Left kidney (tissue), 2 donors: ENCODE results near the gene HYAL1. TPM values are rescaled to one million over a fixed set of nuclear protein-coding genes. Genes with fewer than 3 reads are reported as not detected.
"Not testable (repeated sequence)": the region's sequence is repeated elsewhere in the genome, so short reads cannot be mapped to it uniquely, and the experiment has no call there.

Experiments
- DNase-seq: peaks from one replicate; pipeline ENCODE4 v3.0.0-alpha.2; 2013
- polyA plus RNA-seq: library from polyadenylated mRNA; unstranded; fragments of 120-200 nt; gene quantifications from one replicate; pipeline ENCODE4 v1.2.1, GENCODE V29; 2013; ENCODE audit not compliant: insufficient read length

The HYAL1 gene
- polyA plus RNA-seq, 1 donor, result 6.5 TPM

- DNase-seq, result no peak
Observed at GRCh38 chr3:50294492-50295403, 8.6 kb downstream of the HYAL1 start.

- no peak for DNase-seq
Observed at GRCh38 chr3:50294089-50294488, 9.3 kb downstream of the HYAL1 start.

DNA sequence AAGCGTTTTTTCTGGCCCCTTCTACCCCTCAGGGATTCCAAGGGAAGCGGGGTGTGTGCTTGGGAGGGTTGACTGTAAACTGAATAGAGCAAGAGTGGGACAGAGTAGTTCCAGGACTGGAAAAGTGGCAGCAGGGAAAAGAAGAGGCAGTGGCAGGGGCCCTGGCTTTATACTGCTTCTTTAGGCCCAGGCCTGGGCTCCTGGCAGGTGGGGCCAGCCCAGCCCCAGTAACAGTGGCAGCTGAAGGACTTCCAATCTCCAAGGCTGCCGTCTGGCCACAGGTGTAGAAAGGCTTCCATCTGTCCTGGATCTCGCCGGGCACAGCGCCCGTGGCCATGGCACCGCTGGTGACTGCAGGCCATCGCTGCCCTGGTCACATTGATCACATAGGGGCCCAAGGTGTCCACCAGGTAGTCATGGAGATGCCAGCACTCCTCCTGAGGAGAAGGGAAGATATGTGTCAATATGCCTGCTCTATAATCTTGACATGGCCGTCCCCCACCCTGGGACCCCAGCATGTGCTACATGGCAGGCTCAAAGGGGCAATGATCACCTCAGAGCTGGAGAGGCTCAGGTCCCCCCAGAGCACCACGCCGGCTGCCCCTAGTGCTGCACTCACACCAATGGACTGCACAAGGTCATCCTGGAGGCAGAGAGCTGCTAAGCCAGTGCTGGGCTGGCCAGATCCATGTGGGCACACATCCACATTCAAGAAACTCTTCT is 10.1 kb downstream of the HYAL1 start:
- DNase-seq, result no peak

DNA sequence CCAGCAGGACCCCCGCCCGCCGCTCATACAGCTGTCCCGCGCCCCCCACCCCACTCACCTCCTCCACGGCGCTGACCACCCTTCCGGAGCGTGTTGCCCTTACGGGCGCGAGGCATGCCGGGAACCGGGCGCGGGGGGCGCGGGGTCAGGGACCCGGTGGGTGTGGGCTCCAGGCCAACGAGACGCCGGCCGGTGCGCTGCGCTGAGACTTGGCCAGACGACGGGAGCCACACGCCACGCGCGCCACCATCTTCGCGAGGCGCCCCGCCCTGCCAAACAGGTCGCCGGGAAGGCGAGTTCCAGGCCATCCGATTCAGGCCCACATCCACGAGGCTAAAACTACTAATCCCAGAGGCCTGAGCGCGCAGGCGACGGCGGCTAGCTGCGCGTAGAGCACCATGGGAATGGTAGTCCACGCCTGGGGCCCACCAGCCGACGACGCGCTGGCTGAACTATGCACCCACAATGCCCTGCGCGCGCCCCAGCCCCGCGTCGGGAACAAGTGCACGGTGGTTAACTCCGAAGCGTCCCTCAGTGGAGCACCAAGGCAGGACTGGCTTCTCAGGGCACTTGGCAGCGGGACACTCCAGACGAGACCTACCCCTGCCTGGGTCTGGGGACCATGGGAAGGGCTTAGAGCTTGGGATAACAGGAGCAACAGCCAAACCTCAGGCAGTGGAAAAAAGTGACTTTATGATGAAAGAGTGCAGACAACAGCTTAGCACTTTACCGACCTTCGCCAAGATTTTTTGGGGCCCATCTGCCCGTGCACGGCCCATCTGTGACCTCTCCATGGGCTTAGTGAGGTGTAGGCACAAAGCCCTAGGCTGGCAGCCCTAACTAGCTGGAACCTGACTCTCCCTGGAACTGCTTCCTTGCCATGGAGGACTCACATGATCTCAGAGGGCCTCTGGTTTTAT is 11.0 kb downstream of the HYAL1 start, which contains the start of gene IFRD2:
Gene IFRD2, minus strand, starts transcription at position 271 of the 920 bp plus-strand sequence. Its CDS starts 155 bp downstream, at position 116.
- peak; percentile 96 for DNase-seq

DNA sequence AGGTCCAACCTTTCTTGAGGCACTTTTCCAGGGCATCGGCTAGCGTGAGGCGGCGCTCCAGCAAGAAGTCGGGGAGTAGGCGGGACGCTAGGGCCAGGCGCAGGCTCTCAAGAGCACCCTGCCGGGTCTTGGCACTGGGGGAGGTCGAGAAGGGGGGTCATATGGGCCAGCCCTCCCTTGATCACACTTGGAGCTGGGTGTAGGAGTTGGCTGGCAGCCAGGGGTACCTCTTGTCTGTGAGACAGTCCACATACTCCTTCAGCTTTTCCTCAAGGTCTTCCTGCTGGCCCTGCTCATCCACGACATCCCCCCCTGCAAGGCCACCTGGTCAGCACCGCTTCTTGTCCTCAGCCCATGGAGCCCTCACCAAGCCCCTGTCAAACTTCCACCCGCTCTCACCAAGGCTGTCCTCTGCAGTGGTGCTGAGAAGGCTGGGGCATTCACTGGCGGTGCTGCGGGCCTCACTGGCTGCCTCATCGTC is 13.2 kb downstream of the HYAL1 start:
- DNase-seq, result no peak

- DNase-seq, result no peak
Observed at GRCh38 chr3:50289130-50289529, 14.2 kb downstream of the HYAL1 start.

DNA sequence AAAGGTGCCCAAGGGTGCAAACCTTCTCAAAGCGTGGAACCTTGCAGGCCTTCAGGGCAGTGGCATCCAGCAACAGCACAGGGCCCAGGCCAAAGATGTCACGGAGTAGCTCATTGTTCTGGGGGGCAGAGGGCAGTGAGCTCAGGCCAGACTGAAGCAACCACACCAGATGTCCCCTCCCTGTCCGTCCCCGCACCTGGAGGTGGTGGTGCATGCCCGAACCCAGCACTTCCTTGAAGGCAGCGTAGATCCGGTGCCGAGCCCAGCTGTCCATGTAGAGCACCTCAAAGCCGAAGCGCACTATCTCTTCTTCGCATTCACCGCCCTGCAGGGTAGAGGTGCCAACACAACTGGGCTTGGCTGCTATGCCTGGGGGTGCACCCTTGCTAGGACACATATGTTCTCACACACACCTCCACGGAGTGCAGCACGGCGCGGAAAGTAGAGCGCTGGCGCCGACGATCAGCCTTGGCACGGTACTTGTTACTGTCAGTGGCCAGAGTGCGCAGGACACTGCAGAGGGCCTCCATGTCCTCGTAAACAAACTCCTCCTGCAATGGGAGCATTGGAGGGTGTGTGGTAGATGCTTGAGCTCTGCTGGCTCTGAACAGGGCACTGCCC is 14.9 kb downstream of the HYAL1 start:
- DNase-seq, result no peak

GRCh38 chr3:50287262-50287661 is 16.1 kb downstream of the HYAL1 start:
- DNase-seq, result no peak

GRCh38 chr3:50286322-50287227 is 16.8 kb downstream of the HYAL1 start:
- no peak for DNase-seq

DNA sequence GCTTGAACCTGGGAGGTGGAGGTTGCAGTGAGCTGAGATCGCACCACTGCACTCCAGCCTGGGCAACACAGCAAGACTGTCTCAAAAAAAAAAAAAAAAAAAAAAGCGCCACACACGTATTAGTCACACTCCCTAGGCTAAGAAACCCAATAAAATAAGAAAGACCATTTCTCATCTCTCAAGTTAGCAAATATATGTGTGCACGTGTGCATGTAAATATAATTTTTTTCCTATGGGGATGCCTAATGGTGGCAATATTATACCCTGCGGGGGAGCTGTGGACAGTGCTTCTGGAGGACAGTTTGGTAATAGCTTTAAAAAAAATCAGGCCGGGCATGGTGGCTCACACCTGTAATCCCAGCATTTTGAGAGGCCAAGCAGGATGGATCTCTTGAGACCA is 19.3 kb downstream of the HYAL1 start:
- DNase-seq, result not testable (repeated sequence)

DNA sequence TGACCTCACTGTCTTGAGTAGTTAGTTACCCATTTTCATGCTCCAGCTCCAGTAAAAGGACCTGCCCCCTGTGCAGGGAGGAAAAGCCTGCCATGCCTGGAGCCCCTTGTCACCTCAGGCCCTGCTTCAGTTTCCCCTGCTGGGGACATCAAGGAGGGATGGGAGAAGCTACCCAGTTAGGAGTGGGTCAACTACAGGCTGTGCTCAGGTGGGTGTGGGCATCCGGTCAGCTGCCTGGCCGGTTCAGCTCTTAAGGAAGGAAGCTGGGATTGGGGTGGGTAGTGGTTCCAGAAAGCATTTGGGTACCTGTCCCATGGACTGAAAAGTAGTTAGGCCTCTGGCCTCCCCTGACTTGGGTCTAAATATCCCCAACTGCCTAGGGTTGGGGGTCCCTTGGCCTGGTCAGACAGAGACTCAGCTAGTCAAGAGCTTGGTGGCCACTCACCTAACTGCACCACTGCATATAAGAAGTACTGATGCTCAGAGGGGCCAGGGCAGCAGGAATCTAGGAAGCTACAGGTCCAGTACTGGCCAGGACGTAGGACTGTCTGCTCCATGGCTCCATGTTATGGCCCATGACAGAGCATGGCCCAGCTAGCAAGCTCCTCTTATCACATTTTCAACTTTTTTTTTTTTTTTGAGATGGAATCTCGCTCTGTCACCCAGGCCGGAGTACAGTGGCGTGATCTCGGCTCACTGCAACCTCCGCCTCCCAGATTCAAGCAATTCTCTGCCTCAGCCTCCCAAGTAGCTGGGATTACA is 23.9 kb downstream of the HYAL1 start:
- DNase-seq, result no peak

- no peak for DNase-seq
Observed at GRCh38 chr3:50278880-50279224, 24.5 kb downstream of the HYAL1 start, which contains the start of gene LSMEM2. Gene LSMEM2 (plus strand): TSS chr3:50279087. CDS start chr3:50279114, 27 bp downstream.

DNA sequence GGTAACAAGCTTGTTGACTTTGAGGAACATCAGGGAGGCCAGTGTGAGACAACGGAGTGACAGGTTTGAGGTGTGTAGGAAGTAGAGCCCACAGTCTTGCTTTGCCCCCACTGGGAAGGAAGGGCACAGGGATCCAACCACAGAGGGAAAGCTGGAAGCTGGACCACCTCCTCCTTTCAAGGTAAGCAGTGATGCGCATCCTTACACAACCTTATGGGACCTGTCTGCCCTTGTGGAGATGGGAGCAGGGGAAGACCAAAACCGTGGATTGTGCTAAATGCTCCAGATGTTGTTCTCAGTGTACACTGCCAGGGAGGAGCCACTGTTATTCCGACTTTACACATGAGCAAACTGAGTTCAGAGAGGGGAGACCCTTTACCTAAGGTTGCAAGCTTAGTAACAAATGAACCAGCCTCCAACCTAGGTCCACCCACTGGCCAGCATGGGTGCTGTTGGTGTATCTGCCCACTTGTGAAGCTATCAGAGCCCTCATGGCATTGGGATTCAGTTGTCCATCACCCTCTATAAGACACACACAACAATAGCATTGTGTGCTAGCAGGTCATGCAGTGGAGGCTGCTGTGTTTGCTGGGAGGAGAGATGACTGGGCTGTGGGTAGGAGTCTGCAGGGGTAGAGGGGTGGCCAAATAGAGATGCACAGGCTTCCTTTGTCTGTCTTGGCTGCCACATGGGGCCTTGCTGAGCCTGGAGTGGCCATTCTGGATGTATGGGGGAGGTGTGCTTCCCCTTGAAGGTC is 25.1 kb downstream of the HYAL1 start:
- DNase-seq, result no peak

- DNase-seq, result no peak
Observed at GRCh38 chr3:50276762-50277101, 26.6 kb downstream of the HYAL1 start.

DNA sequence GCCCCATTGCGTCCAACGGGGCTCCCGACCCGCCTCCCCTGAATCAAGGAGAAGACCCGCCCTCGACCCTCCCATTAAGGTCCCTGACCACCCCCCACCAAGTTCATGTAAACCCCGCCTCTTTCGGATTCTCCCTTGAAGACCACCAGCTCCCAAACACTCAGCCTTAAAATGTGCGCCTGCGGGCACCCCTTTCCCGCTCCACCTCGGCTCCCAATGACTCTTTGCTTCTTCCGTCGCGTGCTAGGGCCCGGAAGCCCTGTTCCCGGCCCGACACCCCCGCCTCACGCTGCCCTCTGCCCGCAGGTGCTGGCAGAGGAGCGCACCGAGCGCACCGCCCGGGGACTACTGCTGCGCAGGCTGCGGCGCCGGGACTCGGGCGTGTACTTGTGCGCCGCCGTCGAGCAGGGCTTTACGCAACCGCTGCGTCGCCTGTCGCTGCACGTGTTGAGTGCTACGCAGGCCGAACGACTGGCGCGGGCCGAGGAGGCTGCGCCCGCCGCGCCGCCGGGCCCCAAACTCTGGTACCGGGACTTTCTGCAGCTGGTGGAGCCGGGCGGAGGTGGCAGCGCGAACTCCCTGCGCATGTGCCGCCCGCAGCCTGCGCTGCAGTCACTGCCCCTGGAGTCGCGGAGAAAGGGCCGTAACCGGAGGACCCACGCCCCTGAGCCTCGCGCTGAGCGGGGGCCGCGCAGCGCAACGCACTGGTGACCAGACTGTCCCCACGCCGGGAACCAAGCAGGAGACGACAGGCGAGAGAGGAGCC is 27.2 kb downstream of the HYAL1 start:
- no peak for DNase-seq

DNA sequence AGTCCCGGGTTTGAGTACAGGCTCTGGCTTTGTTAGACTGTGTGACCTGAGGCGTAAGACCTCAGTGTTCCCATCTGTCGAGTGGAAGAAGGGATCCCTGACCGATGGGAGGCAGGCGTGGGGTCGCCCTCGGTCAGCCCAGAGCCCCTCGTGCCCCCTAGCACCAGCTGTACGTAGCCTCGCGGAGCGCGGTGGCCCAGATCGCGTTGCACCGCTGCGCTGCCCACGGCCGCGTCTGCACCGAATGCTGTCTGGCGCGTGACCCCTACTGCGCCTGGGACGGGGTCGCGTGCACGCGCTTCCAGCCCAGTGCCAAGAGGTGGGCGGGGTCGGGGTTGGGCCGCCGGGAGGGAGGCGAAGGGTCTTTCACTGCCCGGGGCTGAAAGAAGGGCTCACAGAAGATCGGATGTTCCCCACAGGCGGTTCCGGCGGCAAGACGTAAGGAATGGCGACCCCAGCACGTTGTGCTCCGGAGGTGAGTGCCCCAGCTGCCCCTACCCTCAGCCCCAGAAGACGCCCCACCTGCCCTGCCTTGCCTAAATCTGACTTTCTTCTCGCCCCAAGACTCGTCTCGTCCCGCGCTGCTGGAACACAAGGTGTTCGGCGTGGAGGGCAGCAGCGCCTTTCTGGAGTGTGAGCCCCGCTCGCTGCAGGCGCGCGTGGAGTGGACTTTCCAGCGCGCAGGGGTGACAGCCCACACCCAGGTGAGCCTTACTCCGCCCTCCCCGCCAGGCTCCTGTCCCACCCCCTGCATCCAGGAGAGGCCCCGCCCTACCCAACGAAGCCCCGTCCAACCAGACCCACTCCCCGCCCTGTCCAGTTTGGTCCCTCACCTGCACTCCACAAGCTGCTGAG is 28.0 kb downstream of the HYAL1 start:
- DNase-seq, result no peak
